ENCODE measurements around the gene ARAP3. TPM values are rescaled to one million over a fixed set of nuclear protein-coding genes. Genes with fewer than 3 reads are reported as not detected.

The ARAP3 gene
- total RNA-seq, 1 experiment from 2014 or later = 2.5 TPM

- Histone ChIP-seq H3K27me3 (ENCODE audit: control insufficient read depth, insufficient read depth, low read length) (no peaks in the 10 kb centered on the region), H3K9me3 (ENCODE audit: control insufficient read depth, insufficient read depth, low read depth, low read length) (no peaks in the 10 kb centered on the region), H3K4me3 (ENCODE audit: low read depth in 2 of 2, low read length in 2 of 2) (peak within 1 kb of the TSS; percentile 65 to 75), H3K36me3 (ENCODE audit: control insufficient read depth, insufficient read depth, low read length) (no peaks in the 10 kb centered on the region), H3K27ac (ENCODE audit: low read length) (peak within 1 kb of the TSS; percentile 68), H3K4me1 (ENCODE audit: control insufficient read depth, insufficient read depth, low read length) (no peaks in the 10 kb centered on the region)
- in situ Hi-C loops (cut with HindIII; ENCODE audit: low pct_unique_long_range_greater_than_20kb, low sequenced_read_pairs) (no loop called here), intact Hi-C loops (cut with micrococcal nuclease; ENCODE audit: unreplicated experiment) (no loop called here)
- POLR2A ChIA-PET = interaction anchor here (0.5 kb wide), 1 partner anchor 219 kb away, joined by 3 read pairs; no protein-coding TSS in a partner anchor
- TF ChIP-seq SIN3A (IDR thresholded peaks at IDR 0.05; ENCODE audit: borderline replicate concordance, insufficient read depth, low read depth, low read length) (no peak), REST (IDR thresholded peaks at IDR 0.05; ENCODE audit: insufficient read depth in 1 of 2, low read depth in 2 of 2, low read length in 1 of 2) (no peak), POLR2AphosphoS5 (IDR thresholded peaks at IDR 0.05; ENCODE audit: low read depth, low read length) (peak; percentile 39; the same call in 1 of the 2 replicates), TCF7L2 (IDR thresholded peaks at IDR 0.05; ENCODE audit: low read depth, low read length) (no peak)
- peak; percentile 46 for DNase-seq (ENCODE audit: low read depth, low spot score)
- ATAC-seq = peak; percentile 97
- no TSS peak for BruUV-seq (replicated peaks)
- CTCF ChIA-PET = interaction anchor here (1.1 kb wide), 1 partner anchor 364 kb away, joined by 3 read pairs; no protein-coding TSS in a partner anchor
Measured at GRCh38 chr5:141650851-141651727, 30.9 kb downstream of the ARAP3 start, which contains the start of gene FCHSD1. Gene FCHSD1, minus strand, starts transcription at chr5:141651418. Its CDS starts 50 bp downstream, at chr5:141651368.

- Histone ChIP-seq H3K9me3 (ENCODE audit: control insufficient read depth, insufficient read depth, low read depth, low read length) (no peaks in the 10 kb centered on the region), H3K4me1 (ENCODE audit: control insufficient read depth, insufficient read depth, low read length) (no peaks in the 10 kb centered on the region), H3K27me3 (ENCODE audit: control insufficient read depth, insufficient read depth, low read length) (no peaks in the 10 kb centered on the region), H3K4me3 (ENCODE audit: low read depth in 2 of 2, low read length in 2 of 2) (no peak overlapping the region), H3K36me3 (ENCODE audit: control insufficient read depth, insufficient read depth, low read length) (no peaks in the 10 kb centered on the region), H3K27ac (ENCODE audit: low read length) (no peak overlapping the region)
- TSS peak; percentile 69 for BruUV-seq (replicated peaks)
- ChIA-PET POLR2A (no interaction called here), CTCF (no interaction called here)
- in situ Hi-C loops (cut with HindIII; ENCODE audit: low pct_unique_long_range_greater_than_20kb, low sequenced_read_pairs) = no loop called here
- ATAC-seq (no peak), DNase-seq (ENCODE audit: low read depth, low spot score) (no peak)
- intact Hi-C loops (cut with micrococcal nuclease; ENCODE audit: unreplicated experiment) = no loop called here
- TF ChIP-seq CTCF (IDR thresholded peaks at IDR 0.05) (no peak), TCF7L2 (IDR thresholded peaks at IDR 0.05; ENCODE audit: low read depth, low read length) (no peak), POLR2AphosphoS5 (IDR thresholded peaks at IDR 0.05; ENCODE audit: low read depth, low read length) (no peak), SIN3A (IDR thresholded peaks at IDR 0.05; ENCODE audit: borderline replicate concordance, insufficient read depth, low read depth, low read length) (no peak), REST (IDR thresholded peaks at IDR 0.05; ENCODE audit: insufficient read depth in 1 of 2, low read depth in 2 of 2, low read length in 1 of 2) (no peak)
Measured at GRCh38 chr5:141649972-141650371, 32.1 kb downstream of the ARAP3 start.
